ENCODE measurements around the gene ALDH3A1.

Gene ALDH3A1

DNA sequence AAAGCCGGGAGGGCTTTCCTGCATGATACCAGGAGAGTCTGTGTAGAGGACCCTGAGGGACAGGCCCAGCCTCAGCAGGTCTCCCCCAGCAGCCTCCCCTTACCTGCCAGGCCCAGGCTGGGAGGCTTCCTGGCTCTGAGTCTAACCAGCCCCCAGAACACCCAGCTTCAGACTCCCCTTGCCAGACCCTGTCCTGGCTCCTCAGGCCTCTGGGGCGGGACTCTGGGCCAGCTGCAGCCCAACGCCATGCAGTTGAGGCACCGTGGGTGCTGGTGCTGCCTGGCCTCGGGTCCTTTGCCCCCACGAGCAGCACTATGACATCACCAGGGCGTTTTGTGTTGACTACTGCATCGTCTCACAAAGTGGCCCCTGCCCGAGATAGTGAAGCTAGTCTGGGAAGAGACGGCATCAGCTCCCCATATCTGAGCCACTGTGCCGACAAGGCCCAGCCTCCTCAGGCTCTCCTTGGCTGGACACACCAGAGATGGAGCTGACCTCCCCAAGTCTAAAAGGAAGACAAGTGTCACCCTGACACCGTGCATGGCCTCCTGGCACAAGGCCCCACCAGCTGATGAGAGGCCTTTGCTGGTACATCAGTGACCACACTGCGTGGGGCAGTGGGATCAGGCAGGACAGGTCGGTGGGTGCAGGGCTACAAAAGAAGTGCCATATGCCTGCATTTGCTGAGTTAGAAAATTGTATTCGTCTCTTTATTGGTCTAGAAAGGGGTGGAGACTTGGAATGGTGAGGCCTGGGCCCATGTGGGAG lies 10.6 kb downstream of the ALDH3A1 start:
- TF ChIP-seq, protein P1, sequence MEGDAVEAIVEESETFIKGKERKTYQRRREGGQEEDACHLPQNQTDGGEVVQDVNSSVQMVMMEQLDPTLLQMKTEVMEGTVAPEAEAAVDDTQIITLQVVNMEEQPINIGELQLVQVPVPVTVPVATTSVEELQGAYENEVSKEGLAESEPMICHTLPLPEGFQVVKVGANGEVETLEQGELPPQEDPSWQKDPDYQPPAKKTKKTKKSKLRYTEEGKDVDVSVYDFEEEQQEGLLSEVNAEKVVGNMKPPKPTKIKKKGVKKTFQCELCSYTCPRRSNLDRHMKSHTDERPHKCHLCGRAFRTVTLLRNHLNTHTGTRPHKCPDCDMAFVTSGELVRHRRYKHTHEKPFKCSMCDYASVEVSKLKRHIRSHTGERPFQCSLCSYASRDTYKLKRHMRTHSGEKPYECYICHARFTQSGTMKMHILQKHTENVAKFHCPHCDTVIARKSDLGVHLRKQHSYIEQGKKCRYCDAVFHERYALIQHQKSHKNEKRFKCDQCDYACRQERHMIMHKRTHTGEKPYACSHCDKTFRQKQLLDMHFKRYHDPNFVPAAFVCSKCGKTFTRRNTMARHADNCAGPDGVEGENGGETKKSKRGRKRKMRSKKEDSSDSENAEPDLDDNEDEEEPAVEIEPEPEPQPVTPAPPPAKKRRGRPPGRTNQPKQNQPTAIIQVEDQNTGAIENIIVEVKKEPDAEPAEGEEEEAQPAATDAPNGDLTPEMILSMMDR (IDR thresholded peaks at IDR 0.05; ENCODE audit: low read depth, low read length, missing control alignments): no peak
- H3K4me3 ChIP-seq (ENCODE audit: low read depth, low read length): no peak overlapping the region
- in situ Hi-C loops (cut with HindIII; ENCODE audit: low sequenced_read_pairs): no loop called here
- no peak for DNase-seq (ENCODE audit: low read depth)

DNA sequence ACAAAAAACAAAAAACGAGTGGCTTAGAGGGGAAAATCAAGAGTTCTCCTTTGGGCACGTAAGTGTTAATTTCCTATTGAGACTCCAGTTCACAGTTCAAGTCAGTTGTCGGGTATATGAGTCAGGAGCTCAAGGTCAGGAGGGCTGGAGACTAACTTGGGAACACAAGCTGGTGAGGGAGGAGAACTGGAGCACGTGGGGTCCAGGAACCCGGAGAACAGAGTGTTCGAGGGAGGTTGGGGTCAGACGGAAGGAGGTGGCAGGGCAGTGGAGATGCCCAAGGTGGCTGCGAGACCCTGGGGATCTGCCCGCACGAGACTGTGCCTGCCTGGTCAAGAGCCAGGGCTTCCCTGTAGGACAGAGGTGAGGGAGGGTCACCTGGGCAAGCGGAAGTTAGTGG lies 12.0 kb downstream of the ALDH3A1 start:
- no peak overlapping the region for H3K4me3 ChIP-seq (ENCODE audit: low read depth, low read length)
- in situ Hi-C loops (cut with HindIII; ENCODE audit: low sequenced_read_pairs): no loop called here
- DNase-seq (ENCODE audit: low read depth): no peak
- TF ChIP-seq, protein P1 (IDR thresholded peaks at IDR 0.05; ENCODE audit: low read depth, low read length, missing control alignments): no peak

DNA sequence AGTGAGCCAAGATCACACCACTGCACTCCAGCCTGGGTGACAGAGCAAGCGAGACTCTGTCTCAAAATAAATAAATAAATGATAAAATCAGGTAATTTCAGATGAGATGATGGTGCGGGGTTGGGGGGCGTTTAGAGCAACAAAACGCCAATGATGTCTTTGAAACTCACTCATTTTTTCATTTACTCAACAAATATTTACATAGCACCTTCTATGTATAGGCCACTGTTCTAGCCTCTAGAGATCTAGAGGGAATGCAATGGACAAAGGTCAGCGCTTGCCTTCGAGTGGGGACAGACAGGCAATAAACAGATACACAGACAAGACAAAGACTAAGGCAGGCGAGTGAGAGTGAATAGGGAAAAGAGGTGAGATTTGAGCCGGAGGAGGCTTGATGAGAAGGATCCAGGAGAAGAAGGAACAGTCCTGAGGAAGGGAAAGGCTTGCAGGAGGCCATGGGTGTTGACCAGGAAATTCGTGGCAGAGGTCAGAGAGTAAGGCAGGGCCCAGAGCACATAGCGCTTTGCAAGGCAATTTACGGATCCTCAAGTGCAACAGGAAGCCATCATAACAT lies 14.1 kb downstream of the ALDH3A1 start:
- no peak for DNase-seq (ENCODE audit: low read depth)
- no peak overlapping the region for H3K4me3 ChIP-seq (ENCODE audit: low read depth, low read length)
- TF ChIP-seq, protein P1 (IDR thresholded peaks at IDR 0.05; ENCODE audit: low read depth, low read length, missing control alignments): no peak
- in situ Hi-C loops (cut with HindIII; ENCODE audit: low sequenced_read_pairs): no loop called here

DNA sequence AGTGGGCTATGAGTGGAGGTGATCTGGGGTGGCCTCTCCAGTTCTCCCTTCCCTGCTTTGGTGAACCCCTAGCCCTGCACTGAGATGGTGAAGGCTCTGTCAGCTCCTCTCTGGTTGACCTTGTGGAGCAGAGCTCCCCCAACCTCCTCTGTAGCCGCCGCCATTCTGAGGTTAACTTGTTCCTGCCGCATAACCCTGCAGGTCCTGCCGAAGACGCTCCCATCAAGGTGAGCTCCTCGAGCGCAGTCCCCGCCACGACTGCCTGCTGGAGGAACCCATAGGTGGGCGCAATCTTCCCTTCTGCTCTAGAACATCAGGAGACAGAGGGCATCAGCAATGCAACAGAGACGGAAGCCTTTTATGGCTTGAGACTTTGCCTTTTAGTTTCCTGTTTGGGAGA lies 16.5 kb downstream of the ALDH3A1 start:
- no peak overlapping the region for H3K4me3 ChIP-seq (ENCODE audit: low read depth, low read length)
- in situ Hi-C loops (cut with HindIII; ENCODE audit: low sequenced_read_pairs): no loop called here
- TF ChIP-seq, protein P1 (IDR thresholded peaks at IDR 0.05; ENCODE audit: low read depth, low read length, missing control alignments): no peak
- no peak for DNase-seq (ENCODE audit: low read depth)

DNA sequence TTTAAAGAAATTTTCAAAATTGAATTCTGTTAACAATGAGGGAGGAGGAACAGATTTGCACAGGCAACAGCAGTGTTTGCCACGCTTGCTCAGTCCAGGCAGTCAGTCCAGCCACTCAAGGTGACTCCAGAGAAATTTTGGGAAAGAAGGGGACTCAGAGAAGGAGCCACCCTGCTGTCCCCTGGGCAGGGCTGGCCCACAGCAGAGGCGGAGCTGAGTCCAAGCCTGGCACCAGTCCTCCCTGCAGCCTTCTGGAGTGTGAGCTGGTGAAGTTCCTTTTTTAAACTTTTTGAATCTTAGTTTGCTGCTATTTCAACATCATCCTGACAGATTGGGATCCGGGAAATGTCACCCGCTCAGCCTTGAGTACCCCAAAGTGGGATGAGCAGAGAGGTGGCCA lies 17.3 kb downstream of the ALDH3A1 start:
- no peak overlapping the region for H3K4me3 ChIP-seq (ENCODE audit: low read depth, low read length)
- TF ChIP-seq, protein P1 (IDR thresholded peaks at IDR 0.05; ENCODE audit: low read depth, low read length, missing control alignments): no peak
- no peak for DNase-seq (ENCODE audit: low read depth)
- in situ Hi-C loops (cut with HindIII; ENCODE audit: low sequenced_read_pairs): no loop called here

DNA sequence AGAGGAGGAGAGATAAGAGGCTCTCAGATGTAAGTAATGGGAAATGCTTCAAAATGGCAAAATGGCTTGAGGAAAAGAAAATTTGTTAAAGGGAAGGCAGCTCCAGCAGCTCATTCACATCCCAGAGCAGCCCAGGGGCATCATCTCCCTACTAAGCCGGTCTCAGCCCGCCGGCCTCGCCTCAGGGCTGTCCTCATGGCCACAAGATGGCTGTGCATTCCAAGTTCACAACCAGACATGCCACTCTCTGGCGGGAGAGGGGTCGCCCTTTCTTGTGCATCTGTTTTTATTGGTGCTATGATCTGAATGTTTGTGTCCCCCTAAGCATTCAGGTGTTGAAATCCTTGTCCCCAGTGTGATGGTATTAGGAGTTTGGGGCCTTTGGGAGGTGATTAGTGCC lies 18.2 kb downstream of the ALDH3A1 start:
- H3K4me3 ChIP-seq (ENCODE audit: low read depth, low read length): no peak overlapping the region
- in situ Hi-C loops (cut with HindIII; ENCODE audit: low sequenced_read_pairs): no loop called here
- DNase-seq (ENCODE audit: low read depth): no peak
- TF ChIP-seq, protein P1 (IDR thresholded peaks at IDR 0.05; ENCODE audit: low read depth, low read length, missing control alignments): no peak
